Effector CD8-positive, alpha-beta T cell (primary cell): ENCODE data around the gene NPHS1.
A peak's percentile ranks its signal among the peaks of the same experiment; 100 is the strongest.
"Not testable (repeated sequence)": the region's sequence is repeated elsewhere in the genome, so short reads cannot be mapped to it uniquely, and the experiment has no call there.

Source experiments
- DNase-seq: peaks from one replicate; lab custom pipeline; 2025; lab: John Stamatoyannopoulos, UW

Gene NPHS1

DNA sequence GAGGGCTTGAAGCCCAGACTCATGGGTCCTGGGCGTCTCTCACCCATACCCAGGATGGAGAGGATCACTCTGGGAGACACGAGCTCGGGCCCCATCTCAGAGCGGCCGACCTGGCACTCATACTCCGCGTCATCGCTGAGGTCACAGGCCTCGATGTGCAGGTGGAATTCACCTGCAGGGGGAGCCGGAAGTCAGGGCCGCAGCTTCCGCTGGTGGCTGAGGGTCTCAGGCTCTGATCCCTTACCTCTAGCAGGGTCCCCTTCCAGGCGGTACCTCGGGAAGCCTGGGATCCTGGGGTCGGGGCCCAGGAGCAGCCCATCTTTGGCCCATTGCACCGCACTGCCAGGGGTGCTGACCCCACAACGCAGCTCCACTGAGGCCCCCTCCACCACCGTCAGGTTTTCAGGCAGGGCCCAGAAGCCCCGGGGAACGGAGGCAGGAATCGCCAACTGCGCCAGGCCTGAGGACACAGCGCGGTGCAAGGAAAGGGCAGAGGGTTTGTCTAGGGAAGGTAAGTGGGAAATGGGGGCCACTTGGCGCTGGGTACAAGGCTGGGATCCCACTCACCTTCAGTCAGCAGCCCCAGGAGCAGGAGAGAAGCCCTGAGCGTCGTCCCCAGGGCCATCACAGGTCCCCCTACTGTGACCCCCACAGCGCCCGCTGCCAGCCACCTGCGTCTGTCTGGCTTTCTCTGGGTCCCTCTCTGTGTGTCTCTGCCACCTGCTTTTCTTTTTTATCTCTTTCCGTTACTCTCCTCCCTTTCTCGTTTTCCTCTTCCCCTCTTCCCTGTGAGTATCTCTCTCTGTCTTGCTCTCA, 883 bp downstream of the NPHS1 start:
- no peak for DNase-seq

DNA sequence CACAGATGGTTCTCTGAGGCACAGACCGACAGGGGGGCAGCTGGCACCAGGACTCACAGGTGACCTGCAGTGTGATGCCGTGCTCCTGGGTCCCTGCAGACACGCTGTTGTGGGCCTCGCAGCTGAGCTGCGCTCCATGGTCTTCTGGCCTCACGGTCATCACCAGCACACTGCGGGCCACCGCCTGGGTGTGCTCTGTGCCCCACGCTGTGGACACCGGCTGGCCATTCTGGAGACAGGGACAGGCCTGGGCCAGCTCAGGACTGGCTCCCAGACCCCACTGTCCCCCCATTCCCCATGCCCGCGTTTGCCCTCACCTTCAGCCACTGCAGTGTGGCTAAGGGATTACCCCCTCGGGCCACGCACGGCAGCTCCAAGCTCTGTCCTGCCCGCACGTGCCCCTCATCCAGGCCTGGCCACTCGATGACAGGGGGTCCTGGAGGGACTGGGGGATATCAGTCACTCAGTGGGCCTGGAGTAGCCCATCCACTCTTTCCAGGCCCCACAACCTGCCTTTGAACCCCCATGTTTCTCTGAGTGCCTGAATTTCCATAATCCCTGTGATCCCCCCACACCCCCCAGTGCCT, 3.3 kb downstream of the NPHS1 start:
- DNase-seq = no peak

DNA sequence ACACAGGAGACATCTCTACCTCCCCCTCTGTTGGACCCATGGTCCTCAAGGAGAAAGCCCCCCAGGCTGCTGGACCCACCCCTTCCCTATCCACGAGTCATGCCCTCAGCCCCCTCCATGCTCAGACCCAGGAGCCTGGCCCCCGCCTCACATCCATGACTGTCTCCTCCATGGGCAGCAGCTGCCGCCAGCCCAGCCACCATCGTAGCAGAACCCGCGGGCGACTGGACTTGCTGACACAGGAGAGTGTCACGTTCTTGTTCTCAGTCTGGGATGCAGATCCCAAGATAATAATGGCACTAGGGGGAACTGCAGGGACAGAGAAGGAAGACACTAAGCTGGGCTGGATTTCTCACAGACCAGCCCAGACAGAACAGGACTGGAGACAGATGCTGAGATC, 3.8 kb downstream of the NPHS1 start:
- DNase-seq = no peak

DNA sequence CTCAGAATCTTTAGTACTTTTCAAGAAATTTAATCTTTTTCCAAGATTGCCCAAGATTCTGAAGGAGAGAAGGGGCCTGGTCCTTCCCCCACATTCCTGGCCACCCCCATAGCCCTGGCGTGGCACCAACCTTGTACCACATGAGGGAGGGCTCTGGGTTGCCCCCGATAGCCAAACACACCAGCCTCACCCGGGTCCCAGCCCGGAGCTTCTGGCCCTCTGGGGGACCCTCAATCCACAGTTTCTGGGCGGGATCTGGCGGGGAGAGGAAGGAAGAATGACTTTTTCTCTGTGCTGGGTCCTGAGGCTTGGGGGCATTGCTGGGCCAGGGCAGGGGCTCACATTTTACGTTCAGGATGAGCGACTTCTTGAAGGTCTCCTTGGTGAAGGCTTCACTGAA, 4.4 kb downstream of the NPHS1 start:
- DNase-seq = no peak

DNA sequence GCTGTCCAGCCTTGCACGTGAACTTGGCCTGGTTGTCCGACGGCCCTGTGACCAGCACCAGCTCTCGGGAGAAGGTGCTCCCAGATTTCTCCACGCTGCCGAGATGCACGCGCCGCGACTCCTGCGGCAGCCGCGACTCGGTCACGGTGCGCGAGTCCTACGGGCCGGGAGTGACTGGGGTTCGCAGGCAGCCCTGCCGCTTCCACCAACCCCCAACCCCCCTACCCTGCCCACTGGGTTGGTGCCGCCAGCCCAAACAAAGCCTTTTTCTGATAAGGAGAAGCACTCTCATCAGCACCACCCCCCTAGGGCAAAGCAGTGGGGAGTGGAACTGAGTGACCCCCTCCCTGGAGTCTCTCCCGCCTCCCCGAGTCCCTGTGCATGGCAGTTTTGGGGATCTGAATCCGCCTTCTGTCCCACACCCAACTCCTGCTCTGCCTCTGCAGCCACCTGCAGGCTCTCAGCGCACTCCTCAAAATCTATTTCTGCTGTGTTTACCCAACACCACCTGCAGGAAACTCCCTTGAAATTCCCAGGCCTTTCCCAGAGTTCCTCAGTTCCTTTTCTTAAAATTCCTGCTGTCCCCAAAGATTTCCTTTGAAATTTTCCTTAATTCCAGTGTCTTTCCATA, 6.2 kb downstream of the NPHS1 start:
- DNase-seq = no peak

DNA sequence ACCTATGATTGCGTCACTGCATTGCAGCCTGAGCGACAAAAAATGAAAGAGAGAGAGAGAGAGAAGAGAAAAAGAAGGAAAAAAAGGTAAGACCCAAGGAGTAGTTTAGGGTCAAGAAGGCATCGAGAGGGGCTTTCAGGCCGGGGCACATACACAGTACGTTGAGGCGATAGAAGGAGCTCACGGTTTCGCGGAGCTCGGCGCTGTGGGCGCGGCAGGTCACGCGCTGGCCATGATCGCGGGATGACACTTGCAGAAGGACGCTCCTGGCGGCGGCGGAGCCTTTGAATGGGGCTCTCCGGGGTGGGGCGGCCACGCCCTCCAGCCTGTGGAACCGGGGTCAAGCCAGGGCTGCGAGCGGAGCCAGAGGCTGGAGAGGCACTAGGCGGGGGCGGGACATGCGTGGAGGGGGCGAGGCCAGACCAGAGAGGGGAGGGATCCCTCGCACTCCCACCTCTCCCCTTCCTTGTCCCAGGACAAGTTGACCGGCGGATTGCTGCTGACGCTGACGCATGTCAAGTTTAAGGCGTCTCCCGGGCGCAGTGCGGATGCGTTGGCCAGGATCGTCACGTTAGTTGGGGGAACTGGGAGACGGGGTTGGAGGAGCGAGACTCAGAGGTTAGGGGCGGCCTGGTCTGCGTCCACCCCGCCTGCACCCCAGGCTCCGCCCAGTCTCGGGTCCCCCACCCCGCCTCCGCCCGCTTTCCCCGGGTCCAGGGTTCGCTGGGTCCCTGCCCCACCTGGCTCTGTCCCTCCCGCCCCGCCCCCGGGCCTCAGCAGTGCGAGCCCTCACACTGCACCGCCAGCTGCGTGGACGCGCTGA, 6.9 kb downstream of the NPHS1 start:
- no peak for DNase-seq

DNA sequence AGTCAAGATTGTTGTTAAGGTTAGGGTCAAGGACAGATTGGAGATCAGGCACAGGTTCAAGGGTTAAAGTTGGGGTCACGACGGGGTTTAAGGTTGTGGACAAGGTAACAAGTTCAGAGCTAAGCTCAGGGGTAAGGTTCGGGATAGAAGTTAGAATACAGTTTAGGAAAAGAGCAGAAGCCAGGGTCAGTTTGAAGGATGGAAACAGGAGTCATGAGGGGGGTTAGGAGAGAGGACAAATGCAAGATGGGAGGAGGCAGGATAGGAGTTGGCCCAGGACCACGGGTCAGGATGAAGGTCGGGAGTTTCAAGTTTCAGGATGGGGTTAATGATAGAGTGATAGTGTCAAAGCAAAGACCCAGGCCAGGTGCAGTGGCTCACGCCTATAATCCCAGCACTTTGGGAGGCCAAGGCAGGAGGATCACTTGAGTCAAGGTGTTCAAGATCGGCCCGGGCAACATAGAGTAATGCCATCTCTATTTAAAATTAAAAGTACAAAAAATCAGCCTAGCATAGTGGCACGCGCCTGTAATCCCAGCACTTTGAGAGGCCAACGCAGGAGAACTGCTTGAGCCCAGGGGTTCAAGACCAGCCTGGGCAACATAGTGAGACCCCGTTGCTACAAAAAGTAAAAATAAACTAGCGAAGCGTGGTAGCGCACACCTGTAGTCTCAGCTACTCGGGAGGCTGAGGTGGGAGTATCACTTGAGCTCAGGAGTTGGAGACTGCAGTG, 7.7 kb downstream of the NPHS1 start:
- DNase-seq = no peak

DNA sequence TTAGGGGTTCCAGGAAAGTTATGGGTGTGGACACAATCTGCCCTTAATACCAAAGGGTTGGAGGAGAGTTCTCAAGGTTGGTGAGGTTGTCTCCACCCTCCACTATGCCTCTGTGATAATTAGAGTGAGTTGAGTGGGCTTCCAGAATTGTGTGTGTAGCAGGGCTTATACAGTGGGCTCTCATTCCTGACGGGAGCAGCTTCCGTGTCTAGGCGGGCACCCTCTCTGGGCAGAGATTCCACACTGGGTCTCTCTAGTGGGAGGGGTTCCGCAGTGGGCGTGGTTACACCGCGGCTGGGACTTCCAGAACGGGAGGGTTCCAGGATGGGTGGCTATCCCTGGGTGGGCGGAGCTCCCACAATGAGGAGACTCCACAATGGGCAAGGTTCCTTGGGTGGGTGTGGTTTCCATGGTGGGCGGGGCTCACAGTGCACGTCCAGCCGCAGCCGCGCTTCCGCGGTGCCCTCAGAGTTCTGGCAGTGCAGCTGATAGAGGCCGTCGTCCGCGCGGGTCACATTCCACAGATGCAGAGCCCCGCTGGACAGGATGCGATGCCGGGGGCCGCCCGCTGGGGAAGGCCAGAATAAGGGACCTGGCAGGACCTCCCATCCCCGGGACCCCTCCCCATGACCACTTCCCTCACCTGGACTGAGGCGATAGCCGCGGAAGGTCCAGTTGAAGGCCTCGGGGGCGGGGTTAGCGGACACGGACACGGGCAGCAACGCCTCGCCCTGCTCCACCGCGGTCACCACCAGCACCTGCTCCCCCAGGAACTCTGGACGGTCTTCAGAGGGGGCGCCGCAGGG, 8.4 kb downstream of the NPHS1 start:
- no peak for DNase-seq

DNA sequence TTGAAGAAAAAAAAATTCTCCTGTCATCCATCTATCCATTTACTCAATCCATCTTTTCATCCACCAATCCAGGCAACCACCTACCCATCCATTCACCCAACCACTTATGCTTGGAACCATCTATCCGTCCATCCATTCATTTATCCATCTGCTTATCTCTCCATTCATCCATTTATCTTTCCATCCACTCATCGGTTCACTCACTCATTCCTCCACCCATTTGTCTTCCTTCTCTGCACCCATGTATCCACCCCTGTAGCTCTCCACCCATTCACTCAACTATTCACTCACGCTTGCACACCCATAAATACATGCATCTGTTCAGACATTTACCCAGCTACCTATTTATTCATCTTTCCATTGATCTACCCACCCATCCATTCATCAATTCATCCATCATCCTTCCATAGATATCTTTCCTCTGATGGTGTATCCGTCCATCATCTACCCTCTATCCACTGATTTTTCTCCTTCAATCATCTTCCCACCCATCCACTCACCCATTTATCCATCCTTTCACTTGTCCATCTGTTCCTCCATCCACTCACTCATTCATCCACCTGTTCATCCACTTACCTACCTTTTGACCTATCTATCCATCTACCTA, 9.5 kb downstream of the NPHS1 start:
- DNase-seq = no peak

DNA sequence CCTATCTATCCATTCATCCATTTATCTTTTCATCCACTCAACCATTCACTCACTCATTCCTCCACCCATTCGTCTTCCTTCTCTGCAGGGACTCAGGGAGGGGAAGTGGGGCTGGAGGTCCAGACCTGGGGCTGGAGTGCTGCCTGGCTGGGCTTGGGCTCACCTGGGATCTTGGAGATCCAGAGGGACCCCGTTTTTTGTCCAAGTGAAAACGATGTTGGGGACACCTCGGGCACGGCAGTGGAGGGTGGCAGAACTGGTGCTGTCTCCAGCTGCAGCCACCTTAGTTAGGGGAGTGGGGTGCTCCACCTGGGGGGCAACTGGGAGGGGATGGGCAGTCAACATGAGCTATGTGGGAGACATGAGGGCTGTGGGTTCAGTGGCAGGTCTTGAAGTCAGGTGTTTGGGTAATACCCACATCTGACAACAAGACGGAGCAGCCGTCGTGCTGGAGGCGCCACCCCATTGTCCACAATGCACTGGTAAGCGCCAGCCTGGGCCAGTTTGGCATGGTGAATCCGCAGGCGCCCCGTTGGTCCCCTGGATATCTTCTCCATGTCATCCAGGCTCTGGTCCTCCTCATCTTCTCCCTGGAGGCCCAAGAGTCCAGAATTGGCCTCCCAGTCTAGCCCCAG, 10.2 kb downstream of the NPHS1 start:
- DNase-seq = no peak

DNA sequence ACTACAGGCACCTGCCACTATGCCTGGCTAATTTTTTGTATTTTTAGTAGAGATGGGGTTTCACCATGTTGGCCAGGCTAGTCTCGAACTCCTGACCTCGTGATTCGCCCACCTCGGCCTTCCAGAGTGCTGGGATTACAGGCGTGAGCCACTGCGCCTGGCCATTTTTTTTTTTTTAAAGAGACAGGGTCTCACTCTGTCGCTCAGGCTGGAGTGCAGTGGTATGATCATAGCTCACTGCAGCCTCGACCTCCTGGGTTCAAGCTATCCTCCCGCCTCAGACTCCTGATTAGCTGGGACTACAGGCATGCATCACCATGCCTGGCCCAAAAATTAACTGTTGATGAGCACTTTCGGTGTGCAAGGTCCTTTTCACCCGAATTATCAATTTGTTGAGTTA, 16.2 kb downstream of the NPHS1 start:
- not testable (repeated sequence) for DNase-seq

DNA sequence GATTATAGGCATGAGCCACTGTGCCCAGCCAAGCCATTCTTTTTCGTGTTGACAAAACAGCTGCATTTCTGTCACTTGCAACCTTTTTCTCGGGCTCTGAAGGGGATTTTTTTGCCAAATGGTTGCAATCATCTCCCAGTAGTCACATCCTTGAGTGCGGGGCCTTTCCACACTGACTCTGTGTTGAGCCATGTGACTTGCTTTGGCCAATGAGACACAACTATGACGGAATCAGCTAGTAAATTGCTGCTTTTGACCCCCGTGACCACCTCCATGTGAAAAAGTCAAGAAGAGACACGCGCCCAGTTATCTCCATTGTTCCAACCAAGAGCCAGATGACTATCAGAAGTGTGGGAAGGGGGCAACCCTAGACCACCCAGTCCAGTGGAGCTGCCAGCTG, 18.3 kb downstream of the NPHS1 start:
- no peak for DNase-seq

DNA sequence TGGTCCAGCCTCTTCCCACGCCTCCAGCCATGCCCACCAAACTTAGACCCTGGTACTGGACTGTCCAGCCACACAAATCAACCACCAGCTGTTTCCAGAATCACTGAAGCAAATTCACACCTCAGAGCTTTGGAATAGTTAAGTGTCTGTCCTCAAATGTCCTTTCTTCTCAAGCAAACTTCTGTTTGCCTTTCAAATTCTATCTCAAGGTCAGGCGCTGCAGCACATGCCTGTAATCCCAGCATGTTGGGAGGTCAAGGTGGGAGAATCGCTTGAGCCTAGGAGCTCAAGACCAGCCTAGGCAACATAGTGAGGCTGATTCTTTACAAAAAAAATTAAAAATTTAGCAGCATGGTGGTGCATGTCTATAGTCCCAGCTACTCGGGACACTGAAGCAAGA, 20.2 kb downstream of the NPHS1 start:
- DNase-seq = no peak

DNA sequence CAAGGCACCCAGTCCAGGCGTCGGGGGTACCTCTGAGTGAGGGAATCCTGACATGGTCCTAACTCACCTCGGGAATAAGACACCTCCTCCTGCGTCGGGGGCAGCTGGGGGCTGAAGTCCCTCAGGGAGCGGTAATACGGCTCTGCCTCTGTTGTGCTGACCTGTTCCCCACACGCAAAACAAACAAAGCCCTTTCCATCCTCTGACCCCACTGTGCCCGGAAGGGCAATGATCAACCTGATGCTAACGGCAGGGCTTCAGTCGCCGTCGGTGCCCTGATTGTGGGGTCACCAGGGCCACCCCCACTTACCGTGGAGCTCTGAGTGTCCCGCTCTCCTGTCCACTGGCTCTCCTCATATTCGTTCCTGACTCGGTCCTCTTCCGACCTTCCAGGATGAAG, 21.3 kb downstream of the NPHS1 start:
- DNase-seq = no peak

DNA sequence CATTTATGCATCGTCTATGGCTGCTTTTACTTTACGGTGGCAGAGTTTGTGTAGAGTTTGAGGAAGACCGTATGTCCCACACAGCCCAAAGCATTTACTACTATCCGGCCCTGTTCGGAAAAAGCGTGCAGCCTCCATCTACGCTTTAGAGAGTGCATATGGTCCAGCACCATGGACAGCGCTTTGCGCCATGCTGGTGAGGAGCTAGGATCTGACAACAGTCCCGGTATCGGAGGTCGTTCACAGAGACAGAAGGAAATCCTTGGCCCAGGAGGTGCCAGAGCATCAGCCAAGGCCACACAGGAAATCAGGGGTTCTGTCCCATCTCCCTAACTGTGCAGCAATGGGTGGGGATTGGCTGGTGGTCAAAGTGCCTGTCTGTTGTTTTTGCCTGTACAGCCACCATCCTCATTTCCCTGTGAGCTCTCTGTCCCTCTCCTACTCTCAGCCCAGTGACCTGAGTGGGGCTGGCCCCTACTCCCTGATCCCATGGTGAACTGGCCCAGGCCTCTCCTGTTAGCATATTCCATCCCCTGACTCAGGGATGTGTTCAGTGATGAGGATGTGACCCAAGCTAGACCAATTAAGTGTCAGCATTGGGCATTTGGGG, 23.5 kb downstream of the NPHS1 start:
- peak; percentile 12 for DNase-seq

DNA sequence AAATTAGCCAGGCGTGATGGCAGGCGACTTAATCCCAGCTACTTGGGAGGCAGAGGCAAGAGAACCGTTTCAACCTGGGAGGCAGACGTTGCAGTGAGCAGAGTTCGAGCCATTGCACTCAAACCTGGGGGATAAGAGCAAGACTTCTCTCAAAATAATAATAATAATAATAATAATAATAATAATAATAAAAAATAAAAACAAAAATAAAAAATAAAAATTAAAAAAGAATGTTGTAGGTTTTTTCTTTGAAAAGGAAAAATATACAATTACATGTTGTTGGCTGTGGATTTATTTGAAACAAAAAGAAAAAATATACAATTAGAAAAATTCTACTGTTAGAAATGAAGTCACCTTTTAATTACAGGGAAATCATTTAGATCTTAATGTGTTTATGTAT, 28.2 kb downstream of the NPHS1 start:
- DNase-seq = no peak

DNA sequence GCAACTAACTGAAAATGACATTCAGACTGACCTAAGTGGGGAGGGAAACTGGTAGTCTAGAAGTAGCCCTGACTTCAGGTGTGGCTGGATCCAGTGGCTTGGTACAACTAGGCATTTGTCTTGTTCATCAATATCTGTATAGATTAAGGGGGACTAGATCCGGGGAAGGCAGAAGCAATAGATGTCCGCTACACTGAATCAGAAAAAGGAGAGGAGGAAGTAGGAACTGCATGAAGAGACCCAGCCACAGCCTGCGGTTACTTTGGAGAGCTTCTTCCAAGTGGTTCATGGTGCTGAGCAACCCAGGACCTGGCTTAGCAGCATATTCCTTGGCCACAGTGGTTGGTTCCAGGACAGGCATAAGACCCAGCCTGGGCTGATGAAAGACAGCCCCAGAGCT, 29.7 kb downstream of the NPHS1 start:
- no peak for DNase-seq

DNA sequence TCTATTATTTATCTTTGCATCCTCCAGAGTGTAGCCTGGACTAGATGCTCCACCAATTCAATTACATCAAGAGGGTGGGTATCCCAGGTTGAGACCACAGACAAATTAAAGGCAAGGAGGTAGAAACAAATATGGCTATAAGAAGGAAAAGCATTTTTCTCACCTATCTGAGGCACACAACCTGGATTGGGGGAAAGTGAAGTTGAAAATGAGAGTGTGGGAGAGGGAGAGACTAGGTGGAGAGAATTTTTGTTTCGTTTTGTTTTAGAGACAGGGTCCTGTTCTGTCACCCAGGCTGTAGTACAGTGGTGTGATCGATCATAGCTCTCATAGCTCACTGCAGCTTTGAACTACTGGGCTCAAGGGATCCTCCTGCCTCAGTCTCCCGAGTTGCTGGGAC, 33.9 kb downstream of the NPHS1 start:
- DNase-seq = no peak

DNA sequence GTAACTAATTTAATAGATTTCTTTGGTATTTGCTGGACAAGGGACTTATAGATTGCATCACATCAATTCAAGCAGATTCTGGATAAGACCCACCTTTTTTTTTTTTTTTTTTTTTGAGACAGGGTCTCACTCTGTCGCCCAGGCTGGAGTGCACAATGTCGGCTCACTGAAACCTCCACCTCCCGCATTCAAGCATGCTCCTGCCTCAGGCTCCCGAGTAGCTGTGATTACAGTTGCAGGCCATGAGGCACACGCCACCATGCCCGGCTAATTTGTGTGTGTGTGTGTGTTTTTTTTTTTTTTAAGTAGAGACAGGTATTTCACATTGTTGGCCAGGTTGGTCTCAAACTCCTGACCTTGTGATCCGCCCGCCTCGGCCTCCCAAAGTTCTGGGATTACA, 35.5 kb downstream of the NPHS1 start:
- no peak for DNase-seq

DNA sequence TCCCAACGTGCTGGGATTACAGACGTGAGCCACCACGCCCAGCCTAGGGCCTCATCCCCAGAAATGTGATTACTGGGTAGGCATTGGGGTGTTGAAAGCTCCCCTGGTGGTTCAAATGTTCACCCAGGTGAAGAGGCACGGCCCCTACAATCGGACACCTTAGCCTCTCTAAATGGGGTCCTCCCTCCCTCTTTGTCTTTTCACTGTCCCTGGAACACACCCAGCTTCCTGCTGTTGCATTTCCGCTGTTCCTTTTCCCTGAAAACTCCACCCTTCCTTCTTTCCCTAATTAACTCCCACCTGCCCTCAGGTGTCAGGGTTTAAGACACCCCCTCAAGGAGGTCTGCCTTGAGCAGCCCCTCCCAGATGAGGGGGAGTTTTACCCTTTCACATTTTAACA, 36.0 kb downstream of the NPHS1 start:
- no peak for DNase-seq
